C4-2B (cell line): ENCODE data around the gene ICA1.

Source experiments
- ZFX ChIP-seq: fragments of 450-650 bp; IDR thresholded peaks from 2 replicates; pipeline ENCODE4 v1.6.1; 2017
- TF ChIP-seq, protein P1 (sequence below): fragments of 450-650 bp; conservative IDR thresholded peaks from 2 replicates; pipeline ENCODE4 v1.5.1; 2017; ENCODE audit warnings: mild to moderate bottlenecking

GRCh38 chr7:8126601-8127167 is 135.3 kb downstream of the ICA1 start:
- TF ChIP-seq, protein P1, sequence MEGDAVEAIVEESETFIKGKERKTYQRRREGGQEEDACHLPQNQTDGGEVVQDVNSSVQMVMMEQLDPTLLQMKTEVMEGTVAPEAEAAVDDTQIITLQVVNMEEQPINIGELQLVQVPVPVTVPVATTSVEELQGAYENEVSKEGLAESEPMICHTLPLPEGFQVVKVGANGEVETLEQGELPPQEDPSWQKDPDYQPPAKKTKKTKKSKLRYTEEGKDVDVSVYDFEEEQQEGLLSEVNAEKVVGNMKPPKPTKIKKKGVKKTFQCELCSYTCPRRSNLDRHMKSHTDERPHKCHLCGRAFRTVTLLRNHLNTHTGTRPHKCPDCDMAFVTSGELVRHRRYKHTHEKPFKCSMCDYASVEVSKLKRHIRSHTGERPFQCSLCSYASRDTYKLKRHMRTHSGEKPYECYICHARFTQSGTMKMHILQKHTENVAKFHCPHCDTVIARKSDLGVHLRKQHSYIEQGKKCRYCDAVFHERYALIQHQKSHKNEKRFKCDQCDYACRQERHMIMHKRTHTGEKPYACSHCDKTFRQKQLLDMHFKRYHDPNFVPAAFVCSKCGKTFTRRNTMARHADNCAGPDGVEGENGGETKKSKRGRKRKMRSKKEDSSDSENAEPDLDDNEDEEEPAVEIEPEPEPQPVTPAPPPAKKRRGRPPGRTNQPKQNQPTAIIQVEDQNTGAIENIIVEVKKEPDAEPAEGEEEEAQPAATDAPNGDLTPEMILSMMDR: no peak
- TF ChIP-seq ZFX: no peak
